Measurements from ENCODE around the gene EPN2.

DNA sequence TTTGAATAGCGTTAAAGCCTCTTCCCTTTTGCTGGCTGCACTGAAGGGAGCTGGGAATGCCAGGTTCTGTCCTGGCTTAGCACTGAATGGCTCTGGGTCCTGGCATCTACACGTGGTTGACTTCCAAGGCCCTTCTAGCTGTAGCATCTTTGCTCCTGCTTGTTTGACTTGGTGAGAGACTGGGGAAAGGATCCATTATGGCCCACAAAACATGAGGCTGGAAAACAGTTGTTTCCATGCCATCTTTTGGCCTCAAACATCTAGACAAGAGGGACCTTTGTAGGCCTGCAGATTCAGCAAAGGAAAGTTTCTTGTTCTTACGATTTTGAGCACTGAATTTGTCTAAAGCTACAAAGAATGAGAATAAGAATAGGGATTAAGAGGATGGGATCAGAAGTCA lies 32.5 kb downstream of the EPN2 start:
- no peak for TF ChIP-seq POLR2A (IDR thresholded peaks at IDR 0.05)
- TF ChIP-seq, protein P1, sequence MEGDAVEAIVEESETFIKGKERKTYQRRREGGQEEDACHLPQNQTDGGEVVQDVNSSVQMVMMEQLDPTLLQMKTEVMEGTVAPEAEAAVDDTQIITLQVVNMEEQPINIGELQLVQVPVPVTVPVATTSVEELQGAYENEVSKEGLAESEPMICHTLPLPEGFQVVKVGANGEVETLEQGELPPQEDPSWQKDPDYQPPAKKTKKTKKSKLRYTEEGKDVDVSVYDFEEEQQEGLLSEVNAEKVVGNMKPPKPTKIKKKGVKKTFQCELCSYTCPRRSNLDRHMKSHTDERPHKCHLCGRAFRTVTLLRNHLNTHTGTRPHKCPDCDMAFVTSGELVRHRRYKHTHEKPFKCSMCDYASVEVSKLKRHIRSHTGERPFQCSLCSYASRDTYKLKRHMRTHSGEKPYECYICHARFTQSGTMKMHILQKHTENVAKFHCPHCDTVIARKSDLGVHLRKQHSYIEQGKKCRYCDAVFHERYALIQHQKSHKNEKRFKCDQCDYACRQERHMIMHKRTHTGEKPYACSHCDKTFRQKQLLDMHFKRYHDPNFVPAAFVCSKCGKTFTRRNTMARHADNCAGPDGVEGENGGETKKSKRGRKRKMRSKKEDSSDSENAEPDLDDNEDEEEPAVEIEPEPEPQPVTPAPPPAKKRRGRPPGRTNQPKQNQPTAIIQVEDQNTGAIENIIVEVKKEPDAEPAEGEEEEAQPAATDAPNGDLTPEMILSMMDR (IDR thresholded peaks at IDR 0.05), result no peak

Data from right lobe of liver (tissue), 4 donors.